GM19438 (cell line): ENCODE measurements around the gene ADAP1.

ENCODE experiments used
- ATAC-seq: cut with Tn5 transposase; IDR thresholded peaks from one replicate; pipeline ENCODE4 v1.9.1; 2021; ENCODE audit warnings: low read depth; ENCODE audit not compliant: unreplicated experiment

Gene ADAP1

GRCh38 chr7:869348-869747 is 85.1 kb downstream of the ADAP1 start:
- no peak for ATAC-seq

DNA sequence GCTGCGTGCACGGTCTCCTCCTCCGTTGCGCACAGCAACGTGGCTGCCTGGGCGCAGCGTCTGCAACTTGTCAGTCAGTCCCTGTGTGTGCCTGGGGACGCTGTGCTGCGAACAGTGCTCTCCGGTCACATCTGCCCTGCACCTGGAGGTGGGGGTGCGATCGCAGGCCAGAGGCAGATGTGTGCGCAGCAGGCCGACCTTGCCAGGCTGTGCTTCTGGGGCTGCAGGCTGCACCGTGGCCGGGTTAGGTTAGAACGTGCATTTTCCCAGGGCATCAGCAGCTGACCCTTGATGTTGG is 86.3 kb downstream of the ADAP1 start:
- ATAC-seq: no peak

GRCh38 chr7:867406-868188 is 86.9 kb downstream of the ADAP1 start:
- ATAC-seq: no peak

DNA sequence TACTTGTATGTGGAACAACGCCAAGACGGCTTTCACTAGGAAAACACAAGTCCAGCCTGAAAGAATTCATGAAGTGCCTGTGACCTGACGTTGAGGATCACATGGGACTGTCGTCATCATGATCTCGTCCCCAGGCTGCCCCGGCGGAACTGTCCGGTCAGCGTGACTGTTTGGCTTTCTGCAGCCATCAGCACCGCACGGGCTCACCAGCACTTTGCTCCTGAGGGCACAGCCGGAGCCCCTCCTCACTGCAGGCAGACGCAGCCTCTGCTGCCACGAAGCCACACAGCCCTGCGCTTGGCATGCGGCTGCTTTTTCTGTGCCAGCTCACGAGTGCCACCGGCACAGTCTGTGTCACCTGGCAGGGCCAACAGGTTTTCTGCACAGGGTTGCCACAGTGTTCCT is 87.5 kb downstream of the ADAP1 start:
- ATAC-seq: no peak

GRCh38 chr7:865921-866320 is 88.6 kb downstream of the ADAP1 start:
- no peak for ATAC-seq

GRCh38 chr7:863106-863505 is 91.4 kb downstream of the ADAP1 start:
- no peak for ATAC-seq

DNA sequence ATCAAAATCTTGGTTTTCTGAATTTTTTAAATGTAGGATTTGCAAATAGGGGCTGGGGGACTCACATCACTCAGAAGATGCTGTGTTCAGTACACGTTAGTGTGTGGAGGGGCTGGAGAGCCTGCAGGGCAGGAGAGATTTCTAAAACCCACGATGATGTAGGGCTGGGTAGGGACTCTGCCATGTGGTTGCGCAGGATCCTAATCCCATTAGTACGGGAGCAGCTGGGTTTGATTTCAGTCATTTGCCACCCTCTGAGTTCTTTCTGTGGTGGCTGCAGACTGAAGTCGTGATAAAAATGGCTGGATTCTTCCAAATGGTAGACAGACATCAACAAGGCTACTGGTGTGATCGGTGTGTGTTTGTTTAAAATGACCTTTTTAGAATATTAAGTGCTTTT is 92.3 kb downstream of the ADAP1 start:
- ATAC-seq: no peak

- no peak for ATAC-seq
These were observed 93.3 kb downstream of the ADAP1 start for GRCh38 chr7:861222-861621.

GRCh38 chr7:860149-860548 is 94.3 kb downstream of the ADAP1 start:
- ATAC-seq: no peak

DNA sequence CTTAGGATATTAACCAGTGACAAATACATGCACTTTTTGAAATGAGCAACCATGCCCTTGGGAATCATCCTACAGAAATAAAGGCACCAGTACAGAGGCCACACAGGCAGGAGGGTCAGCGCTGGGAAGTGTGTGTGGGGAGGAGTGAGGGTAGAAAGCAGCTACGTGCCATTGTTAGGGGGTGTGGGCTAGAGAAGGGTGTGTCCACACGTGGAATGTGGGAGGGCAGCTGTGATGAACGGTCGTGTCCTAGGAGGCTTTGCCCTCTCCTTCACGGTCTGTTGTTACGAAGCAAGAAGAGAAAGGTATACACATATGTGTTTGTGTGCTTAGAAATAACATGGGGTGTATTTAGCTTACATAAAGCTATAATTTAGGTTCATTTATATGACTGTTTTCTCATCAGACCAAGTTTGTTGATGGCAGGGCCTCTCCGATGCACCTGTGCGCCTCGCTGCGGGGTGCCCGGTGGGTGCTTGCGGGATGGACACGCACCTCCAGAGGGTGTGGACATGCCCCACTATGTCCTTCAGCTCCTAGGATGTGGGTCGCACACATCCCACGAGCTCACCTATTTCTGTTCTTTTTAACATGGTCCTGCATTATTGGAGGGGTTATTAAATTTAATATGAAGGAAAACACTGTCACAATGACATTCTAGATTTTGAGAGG is 95.0 kb downstream of the ADAP1 start:
- ATAC-seq: no peak

GRCh38 chr7:857661-858060 is 96.8 kb downstream of the ADAP1 start:
- no peak for ATAC-seq

DNA sequence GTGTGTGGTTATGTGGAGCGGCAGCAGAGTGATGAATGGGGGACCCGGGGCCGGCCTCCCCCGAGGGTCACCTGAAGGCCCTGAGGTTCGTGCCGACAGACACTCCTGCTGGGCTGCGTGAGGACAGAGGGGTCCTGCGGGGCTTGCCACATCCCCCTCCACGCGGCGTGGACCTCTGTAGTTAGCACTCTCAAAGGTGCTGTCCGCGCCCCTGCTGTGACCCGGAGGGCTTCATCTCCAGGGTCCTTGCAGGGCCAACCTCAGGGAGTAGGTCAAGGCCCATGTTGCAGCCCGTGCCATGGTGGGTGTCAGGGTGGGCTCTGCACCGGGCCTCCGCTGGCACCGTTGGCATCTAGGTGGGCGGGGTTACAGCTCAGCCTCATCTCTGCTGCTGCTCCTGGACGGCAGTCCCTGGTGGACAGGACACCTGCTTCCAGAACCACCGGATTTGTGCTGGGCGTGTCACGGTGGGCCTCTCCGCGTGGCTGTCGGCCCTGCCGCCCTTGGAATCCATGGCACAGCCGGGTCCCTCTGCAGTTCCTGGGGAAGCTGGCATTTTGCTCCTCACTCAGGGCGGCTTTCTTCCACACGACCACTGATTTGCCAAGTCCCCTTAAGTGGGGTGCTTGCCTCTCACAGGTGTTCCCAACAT is 97.9 kb downstream of the ADAP1 start:
- no peak for ATAC-seq

DNA sequence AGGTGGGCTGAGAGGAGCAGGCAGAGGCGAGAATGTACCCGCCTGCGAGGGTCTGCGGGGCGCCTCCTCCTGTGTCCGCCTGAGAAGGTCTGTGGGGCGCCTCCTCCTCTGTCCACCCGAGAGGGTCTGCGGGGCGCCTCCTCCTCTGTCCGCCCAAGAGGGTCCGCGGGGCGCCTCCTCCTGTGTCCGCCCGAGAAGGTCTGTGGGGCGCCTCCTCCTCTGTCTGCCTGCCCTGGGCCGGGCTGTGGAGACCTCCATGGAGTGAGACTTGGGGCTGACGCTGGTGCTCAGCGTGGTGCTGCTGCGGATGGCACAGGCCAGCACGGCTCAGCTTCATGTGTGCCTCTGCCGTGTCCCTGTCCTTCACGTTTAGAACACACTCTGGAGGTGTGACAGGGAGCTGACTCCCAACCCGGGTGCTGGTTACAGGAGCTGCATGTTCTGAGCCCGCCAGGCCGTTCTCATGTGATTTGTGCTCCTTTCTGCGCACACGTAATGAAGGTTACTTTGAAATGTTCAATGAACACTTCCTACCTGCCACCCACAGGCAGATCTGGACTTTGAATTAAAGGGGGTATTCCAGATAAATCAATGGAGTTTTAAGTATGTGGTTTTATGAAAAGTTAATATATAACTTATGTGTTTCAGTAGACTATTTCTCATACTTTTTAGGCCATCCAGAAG is 98.7 kb downstream of the ADAP1 start:
- ATAC-seq: no peak

DNA sequence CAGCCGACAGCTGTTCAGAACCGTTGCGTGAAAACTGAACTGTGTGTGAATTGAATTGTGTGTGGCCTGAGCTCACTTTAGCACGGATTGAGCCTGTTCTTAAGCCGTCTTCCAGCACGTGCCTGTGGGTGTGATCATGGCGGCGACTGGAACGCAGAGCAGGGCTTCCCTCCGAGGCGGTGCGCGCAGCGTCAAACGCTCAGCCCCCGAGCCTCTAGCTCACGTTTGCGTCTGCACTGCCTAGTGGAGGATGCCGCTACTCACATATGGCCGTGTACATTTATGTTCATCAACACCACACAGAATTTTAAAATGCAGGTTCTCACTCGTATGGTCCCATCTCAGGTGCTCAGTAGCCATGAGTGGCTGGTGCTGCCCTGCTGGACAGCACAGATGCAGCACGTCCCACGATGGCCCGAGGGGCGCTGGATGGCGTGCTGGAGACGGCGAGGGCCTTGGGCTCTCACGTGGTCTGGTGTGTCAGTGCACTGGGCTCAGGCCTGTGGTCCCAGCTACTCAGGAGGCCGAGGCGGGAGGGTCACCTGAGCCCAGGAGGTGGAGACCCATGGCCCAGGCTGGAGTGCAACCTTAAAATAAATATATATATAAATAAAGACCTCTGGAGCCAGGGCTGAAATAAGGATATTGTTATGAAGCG is 100.2 kb downstream of the ADAP1 start:
- ATAC-seq: no peak

DNA sequence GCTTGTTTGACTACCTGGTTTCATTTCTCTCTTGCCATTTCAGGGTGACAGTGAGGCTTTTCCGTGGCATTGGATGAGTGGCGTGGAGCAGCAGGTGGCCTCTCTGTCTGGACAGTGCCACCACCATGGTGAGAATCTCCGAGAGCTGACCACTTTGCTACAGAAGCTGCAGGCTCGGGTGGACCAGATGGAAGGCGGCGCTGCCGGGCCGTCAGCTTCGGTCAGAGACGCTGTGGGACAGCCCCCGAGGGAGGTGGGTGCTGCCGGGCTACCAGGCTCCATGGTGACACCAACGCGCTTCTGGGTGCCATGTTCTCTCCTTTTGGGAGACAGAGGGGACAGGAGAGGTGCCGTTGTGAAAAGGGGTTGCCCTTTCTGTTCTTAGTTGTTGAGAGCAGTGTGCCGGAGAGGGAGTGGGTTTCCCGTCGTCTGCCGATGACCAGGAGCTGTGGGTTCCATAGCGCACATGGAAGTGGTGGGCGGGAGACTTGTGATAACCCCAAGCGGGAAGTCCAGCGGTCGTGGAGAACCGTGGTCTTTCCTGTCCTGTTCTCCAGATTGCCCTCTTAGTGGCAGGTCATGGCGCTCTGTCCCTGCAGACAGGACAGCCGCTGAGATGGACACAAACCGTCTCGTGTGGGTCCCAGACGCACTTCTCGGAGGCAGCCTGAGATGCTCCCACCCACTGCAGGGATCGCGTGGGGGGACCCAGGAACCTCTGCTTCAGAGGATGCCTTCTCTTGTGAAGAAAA is 100.9 kb downstream of the ADAP1 start:
- ATAC-seq: no peak

- ATAC-seq: no peak
These were observed 103.3 kb downstream of the ADAP1 start for GRCh38 chr7:851204-851603.

GRCh38 chr7:849781-850180 is 104.7 kb downstream of the ADAP1 start:
- ATAC-seq: no peak

GRCh38 chr7:849145-849544 is 105.3 kb downstream of the ADAP1 start:
- ATAC-seq: no peak
